Measurements from ENCODE around the gene PLEKHG7.

DNA sequence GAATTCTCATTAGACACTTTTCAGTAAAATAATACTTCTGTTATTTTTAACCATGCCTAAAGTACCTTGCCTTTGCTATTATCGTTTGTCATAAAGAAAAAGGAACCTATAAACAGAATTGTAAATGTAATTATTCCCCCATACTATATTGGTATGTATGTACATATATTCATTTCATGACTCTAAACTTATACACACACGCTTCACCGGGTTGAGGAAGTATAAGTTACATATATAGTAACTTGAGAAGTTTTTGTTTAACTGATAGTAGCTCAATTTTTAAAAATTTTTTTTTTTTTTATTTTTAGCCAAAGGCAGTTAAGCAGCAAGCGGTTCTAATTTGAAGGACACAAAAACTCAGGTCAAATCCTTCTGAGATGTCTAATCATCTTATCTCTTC lies 107.6 kb downstream of the PLEKHG7 start:
- TF ChIP-seq, protein P1, sequence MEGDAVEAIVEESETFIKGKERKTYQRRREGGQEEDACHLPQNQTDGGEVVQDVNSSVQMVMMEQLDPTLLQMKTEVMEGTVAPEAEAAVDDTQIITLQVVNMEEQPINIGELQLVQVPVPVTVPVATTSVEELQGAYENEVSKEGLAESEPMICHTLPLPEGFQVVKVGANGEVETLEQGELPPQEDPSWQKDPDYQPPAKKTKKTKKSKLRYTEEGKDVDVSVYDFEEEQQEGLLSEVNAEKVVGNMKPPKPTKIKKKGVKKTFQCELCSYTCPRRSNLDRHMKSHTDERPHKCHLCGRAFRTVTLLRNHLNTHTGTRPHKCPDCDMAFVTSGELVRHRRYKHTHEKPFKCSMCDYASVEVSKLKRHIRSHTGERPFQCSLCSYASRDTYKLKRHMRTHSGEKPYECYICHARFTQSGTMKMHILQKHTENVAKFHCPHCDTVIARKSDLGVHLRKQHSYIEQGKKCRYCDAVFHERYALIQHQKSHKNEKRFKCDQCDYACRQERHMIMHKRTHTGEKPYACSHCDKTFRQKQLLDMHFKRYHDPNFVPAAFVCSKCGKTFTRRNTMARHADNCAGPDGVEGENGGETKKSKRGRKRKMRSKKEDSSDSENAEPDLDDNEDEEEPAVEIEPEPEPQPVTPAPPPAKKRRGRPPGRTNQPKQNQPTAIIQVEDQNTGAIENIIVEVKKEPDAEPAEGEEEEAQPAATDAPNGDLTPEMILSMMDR (optimal IDR thresholded peaks at IDR 0.05 in 1 of 3, IDR thresholded peaks at IDR 0.05 in 1 of 3, conservative IDR thresholded peaks at IDR 0.05 in 1 of 3; ENCODE audit: extremely low read depth in 1 of 3, insufficient read depth in 2 of 3, low read length in 3 of 3) = no peak
- TF ChIP-seq EZH2 (IDR thresholded peaks at IDR 0.05; ENCODE audit: low read length) = no peak
